KOPT-K1 (cell line): ENCODE data around the gene CLASRP.

Experiments
- H3K27ac ChIP-seq: fragments of 200-600 bp; sonication (generic); 2 replicates; pipeline ENCODE4 v1.5.1; 2016; ENCODE audit warnings: antibody characterized with exemption, mild to moderate bottlenecking, low read depth, low read length; ENCODE audit not compliant: poor library complexity, severe bottlenecking
- H3K36me3 ChIP-seq: fragments of 200-600 bp; sonication (generic); 2 replicates; pipeline ENCODE4 v1.5.1; 2017; ENCODE audit warnings: antibody characterized with exemption, mild to moderate bottlenecking, low read length, moderate library complexity; ENCODE audit not compliant: insufficient read depth
- H3K9me3 ChIP-seq: fragments of 200-600 bp; sonication (generic); 2 replicates; pipeline ENCODE4 v1.5.1; 2017; ENCODE audit warnings: antibody characterized with exemption, low read length, mild to moderate bottlenecking; ENCODE audit not compliant: insufficient read depth, poor library complexity, severe bottlenecking

The CLASRP gene

GRCh38 chr19:45041125-45041524 lies 2.3 kb downstream of the CLASRP start:
- H3K27ac ChIP-seq = no peak overlapping the region

DNA sequence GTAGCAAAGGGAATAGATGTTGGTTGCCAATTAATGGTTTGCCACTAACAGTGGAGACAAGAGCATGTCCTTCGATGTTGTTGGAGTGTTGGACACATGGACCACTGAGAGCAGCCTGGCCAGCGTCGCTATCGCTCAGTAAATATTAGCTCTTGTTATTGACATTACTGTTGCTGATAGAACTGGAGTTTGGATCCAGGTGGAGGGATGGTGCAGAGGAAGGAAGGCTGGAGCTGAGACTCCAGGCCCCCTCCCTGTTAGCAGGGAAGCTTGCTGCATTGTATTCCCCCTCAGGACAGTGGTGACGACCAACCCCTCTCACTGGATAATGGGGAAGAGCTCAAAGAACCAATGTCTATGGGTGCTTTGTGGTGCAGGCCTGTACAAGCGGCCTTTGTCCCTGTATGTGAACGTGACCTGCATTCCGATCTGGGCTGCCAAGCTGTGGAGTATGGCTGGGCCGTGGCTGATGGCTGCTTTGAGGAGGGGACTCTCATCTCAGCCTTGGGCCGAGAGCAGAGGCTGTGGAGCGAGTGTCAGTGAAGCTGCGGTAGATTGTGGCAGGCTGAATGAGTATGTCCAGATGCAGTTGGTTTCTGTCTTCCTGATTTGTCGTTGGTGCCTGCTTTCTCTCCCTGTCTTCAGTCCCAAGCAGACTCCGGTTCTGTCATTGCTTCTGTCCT lies 7.0 kb downstream of the CLASRP start:
- peaks cover 85% of the 10 kb centered on the region for H3K36me3 ChIP-seq
- no peak overlapping the region for H3K27ac ChIP-seq
- H3K9me3 ChIP-seq = no peaks in the 10 kb centered on the region

More at GRCh38 chr19:45041125-45041524, 2.3 kb downstream of the CLASRP start:
- Histone ChIP-seq H3K9me3 (no peaks in the 10 kb centered on the region), H3K36me3 (peaks cover 65% of the 10 kb centered on the region)

DNA sequence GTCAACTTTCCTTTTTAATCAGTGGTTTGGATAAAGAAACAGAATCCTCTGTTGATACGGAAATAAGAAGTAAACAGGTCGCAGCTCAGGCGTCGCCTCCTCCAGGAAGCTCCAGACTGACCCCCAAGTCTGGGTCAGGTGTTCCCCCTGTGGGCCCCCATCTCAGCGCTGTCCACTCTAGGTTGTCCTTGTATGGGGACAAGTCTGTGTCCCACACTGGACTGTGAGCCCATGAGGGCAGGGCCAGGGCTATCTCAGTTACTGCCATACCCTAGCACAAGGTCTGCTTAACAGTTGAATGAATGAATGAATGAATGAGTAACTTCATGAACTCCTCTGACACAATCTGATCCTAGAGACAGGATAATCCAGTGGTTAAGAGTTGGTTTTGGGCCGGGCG lies 7.5 kb downstream of the CLASRP start:
- peaks cover 85% of the 10 kb centered on the region for H3K36me3 ChIP-seq
- H3K27ac ChIP-seq = no peak overlapping the region

GRCh38 chr19:45047188-45047797 lies 8.4 kb downstream of the CLASRP start:
- H3K36me3 ChIP-seq = peaks cover 85% of the 10 kb centered on the region
- no peak overlapping the region for H3K27ac ChIP-seq
- no peaks in the 10 kb centered on the region for H3K9me3 ChIP-seq

More for the DNA sequence above, 7.5 kb downstream of the CLASRP start:
- H3K9me3 ChIP-seq = no peaks in the 10 kb centered on the region

- Histone ChIP-seq H3K27ac (no peak overlapping the region), H3K9me3 (no peaks in the 10 kb centered on the region), H3K36me3 (peaks cover 85% of the 10 kb centered on the region)
Measured at GRCh38 chr19:45049073-45049736, 10.4 kb downstream of the CLASRP start.

DNA sequence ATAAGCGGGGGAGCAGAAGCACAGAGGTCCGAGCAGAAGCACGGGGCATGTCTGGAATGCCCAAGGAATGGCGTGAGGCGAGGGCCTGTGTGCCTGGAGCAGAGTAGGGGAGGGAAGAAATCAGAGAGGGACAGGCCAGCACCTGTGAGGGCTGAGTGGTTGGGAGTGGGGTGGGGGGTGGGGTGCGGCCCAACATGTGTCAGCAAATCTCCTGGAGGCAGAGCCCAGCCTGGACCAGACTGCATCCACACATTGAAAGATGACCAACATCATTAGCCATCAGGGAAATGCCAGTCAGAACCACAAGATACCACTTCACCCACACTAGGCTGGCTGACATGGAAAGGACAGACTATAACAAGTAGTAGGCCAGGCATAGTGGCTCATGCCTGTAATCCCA lies 11.2 kb downstream of the CLASRP start:
- Histone ChIP-seq H3K27ac (no peak overlapping the region), H3K36me3 (peaks cover 85% of the 10 kb centered on the region)

DNA sequence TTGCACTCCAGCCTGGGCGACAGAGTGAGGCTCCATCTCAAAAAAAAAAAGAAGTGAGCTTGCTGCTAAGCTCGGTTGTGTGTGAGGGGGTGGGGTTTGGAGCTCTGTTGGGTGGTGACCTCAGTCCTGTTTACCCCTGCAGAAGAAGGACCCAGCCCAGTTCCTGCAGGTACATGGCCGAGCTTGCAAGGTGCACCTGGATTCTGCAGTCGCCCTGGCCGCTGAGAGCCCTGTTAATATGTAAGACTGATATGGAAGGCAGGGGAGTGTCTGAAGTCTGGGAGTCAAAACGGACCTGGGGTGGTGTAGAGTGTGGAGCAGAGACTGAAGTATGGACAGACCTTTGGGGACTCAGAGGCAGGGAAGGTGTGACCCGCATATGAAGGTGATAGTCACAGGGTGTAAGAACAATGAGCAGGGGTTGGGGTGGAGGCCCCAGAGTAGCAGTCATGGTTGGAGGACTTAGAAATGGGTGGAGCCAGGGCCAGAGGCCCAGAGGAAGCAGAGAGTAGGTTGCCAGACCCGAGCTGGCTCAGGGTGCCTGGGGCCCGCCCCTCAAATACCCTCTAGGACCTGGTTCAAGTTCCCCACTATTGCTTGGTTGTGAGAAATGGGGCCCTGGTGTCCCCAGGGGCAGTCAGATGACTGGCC lies 13.2 kb downstream of the CLASRP start:
- Histone ChIP-seq H3K9me3 (no peaks in the 10 kb centered on the region), H3K27ac (no peak overlapping the region), H3K36me3 (peaks cover 85% of the 10 kb centered on the region)

More for the DNA sequence above, 11.2 kb downstream of the CLASRP start:
- no peaks in the 10 kb centered on the region for H3K9me3 ChIP-seq

- Histone ChIP-seq H3K9me3 (no peaks in the 10 kb centered on the region), H3K36me3 (peaks cover 99% of the 10 kb centered on the region), H3K27ac (no peak overlapping the region)
Measured at GRCh38 chr19:45056831-45057230, 18.0 kb downstream of the CLASRP start.

- Histone ChIP-seq H3K27ac (no peak overlapping the region), H3K9me3 (no peaks in the 10 kb centered on the region), H3K36me3 (peaks cover 99% of the 10 kb centered on the region)
Measured at GRCh38 chr19:45057444-45057843, 18.6 kb downstream of the CLASRP start.

DNA sequence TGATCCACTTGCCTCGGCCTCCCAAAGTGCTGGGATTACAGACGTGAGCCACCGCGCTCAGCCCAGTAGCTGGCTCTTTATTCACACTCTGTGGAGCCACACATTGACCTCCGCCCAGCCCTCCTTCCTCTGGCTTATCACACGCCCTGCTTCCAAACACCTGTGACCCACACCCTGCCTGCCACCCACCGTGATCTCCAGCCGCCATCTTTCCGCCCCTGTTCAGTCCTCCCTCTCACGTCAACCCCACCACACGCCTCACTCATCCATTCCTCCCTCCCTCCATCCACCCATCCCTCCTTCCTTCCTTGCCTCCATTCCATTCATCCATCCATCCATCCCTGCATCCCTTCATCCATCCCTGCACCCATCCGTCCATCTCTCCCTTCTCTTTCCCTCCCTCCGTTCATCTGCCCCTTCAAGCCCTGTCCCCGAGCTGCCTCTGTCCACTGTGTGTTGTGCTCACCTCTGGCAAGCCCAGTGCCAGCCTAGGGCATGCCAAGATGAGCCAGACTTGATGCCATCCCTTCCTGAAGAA lies 19.8 kb downstream of the CLASRP start:
- Histone ChIP-seq H3K36me3 (peaks cover 99% of the 10 kb centered on the region), H3K27ac (no peak overlapping the region), H3K9me3 (no peaks in the 10 kb centered on the region)

DNA sequence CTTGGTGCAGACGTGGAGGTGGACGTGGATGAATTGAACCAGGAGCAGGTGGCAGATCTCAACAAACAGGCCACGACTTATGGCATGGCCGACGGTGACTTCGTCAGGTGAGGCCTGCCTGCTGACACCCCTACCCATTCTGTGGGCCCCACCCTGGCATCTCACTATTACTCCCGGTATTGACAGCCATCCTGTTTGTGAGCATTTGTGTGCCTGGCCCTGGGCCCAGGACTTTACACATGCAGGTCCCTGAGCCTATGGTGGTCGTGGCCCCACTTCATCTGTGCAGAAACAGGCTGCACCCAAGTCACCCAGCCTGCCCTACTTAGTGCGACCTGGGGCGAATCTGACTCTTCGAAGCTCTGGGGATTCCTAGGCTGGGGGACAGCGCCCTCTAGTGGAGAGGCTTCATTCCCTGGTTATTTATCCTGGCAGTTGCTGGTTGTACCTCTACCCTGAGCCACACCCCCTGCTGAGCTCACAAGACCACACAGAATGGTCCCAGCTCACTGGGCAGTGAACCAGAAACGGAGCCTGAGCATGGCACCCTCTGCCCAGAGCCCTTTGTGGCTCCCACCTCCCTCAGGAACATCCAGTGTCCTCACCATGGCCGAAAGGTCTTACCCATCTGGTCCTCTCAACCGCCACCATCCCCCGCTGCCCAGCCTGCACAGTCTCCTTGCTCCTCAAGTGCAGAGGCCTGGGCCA lies 20.6 kb downstream of the CLASRP start:
- Histone ChIP-seq H3K27ac (no peak overlapping the region), H3K36me3 (peaks cover 99% of the 10 kb centered on the region), H3K9me3 (no peaks in the 10 kb centered on the region)

DNA sequence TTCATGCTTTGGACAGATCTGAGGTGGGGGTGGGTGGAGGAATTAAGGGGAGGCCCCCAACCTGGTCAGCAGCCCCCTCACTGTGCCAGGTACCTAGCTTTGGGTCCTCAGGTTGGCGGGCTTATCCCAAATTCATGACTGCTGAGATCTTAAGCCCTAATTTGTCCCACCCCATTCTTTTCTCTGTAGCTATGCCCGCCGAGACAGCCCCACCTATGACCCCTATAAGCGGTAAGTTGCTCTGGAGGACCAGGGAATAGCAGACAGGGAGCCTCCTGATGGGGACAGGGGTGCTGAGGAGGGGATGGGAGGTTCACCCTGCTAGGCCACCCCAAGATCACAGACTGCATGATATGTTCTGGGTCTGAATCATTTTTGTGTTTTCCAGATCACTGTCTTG lies 23.1 kb downstream of the CLASRP start:
- peaks cover 99% of the 10 kb centered on the region for H3K36me3 ChIP-seq
- no peak overlapping the region for H3K27ac ChIP-seq
- no peaks in the 10 kb centered on the region for H3K9me3 ChIP-seq

DNA sequence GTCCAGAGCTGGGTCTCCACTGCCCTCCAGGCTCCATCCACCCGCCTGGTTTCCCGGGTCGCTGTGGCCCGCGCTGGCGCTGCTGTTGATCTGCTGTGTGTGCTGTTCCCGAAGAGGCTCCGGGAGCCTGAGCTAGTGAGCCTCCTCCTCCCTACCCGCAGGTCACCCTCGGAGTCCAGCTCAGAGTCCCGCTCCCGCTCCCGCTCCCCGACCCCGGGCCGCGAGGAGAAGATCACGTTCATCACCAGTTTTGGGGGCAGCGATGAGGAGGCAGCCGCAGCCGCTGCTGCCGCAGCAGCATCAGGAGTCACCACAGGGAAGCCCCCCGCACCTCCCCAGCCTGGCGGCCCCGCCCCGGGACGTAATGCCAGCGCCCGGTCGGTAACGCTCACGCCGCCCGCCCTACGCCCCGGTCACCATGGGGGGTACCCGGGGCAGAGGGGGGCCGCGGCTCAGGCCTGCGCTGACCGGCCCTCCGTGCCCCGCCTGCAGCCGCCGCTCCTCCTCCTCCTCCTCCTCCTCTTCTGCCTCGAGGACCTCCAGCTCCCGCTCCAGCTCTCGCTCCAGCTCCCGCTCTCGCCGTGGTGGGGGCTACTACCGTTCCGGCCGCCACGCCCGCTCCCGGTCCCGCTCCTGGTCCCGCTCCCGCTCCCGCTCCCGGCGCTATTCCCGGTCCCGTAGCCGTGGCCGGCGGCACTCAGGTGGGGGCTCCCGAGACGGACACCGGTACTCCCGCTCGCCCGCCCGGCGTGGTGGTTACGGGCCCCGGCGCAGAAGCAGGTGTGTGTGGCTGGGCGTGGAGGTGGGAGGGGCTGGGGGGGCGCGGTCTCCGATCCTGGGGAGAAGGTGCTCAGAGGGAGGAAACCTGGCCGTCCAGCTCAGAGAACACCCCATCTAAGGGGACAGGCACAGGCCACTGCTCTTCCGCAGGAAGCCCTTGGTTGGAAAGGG lies 25.3 kb downstream of the CLASRP start:
- no peaks in the 10 kb centered on the region for H3K9me3 ChIP-seq
- no peak overlapping the region for H3K27ac ChIP-seq
- H3K36me3 ChIP-seq = peaks cover 100% of the 10 kb centered on the region
